Keratinocyte (primary cell): Measurements from ENCODE around the gene LAYN.

ENCODE experiments used
- EZH2 ChIP-seq: IDR thresholded peaks from one replicate; pipeline ENCODE4 v1.6.1; 2012; ENCODE audit warnings: inconsistent platforms, mild to moderate bottlenecking, low read length, moderate library complexity
- TF ChIP-seq, protein P1 (sequence below), 3 experiments: IDR thresholded peaks in 1 of 3; conservative IDR thresholded peaks in 1 of 3; optimal IDR thresholded peaks in 1 of 3; 2 replicates in 2 of 3; 3 replicates in 1 of 3; pipeline versions ENCODE3 to v1.5.1; 2011; ENCODE audit warnings: low read length in 3 of 3, mild to moderate bottlenecking in 3 of 3, moderate library complexity in 2 of 3, control low read depth in 1 of 3, inconsistent platforms in 1 of 3; ENCODE audit not compliant: insufficient read depth in 2 of 3; ENCODE audit errors: extremely low read depth in 1 of 3

DNA sequence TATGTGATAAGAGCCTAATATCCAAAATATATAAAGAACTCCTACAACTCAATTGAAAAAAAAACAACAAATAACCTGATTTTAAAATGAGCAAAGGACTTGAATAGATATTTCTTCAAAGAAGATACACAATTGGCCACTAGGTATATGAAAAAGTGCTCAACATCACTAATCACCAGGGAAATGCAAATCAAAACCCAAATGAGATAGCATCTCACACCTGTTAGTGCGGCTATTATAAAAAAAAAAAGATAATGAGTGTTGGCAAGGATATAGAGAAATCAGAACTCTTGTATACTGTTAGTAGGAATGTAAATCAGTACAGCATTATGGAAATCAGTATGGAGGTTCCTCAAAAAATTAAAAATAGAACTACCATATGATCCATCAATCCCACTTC is 55.8 kb downstream of the LAYN start:
- TF ChIP-seq, protein P1, sequence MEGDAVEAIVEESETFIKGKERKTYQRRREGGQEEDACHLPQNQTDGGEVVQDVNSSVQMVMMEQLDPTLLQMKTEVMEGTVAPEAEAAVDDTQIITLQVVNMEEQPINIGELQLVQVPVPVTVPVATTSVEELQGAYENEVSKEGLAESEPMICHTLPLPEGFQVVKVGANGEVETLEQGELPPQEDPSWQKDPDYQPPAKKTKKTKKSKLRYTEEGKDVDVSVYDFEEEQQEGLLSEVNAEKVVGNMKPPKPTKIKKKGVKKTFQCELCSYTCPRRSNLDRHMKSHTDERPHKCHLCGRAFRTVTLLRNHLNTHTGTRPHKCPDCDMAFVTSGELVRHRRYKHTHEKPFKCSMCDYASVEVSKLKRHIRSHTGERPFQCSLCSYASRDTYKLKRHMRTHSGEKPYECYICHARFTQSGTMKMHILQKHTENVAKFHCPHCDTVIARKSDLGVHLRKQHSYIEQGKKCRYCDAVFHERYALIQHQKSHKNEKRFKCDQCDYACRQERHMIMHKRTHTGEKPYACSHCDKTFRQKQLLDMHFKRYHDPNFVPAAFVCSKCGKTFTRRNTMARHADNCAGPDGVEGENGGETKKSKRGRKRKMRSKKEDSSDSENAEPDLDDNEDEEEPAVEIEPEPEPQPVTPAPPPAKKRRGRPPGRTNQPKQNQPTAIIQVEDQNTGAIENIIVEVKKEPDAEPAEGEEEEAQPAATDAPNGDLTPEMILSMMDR (optimal IDR thresholded peaks at IDR 0.05 in 1 of 3, IDR thresholded peaks at IDR 0.05 in 1 of 3, conservative IDR thresholded peaks at IDR 0.05 in 1 of 3; ENCODE audit: extremely low read depth in 1 of 3, insufficient read depth in 2 of 3, low read length in 3 of 3), result no peak
- TF ChIP-seq EZH2, result no peak
